GM23338 (cell line): ENCODE measurements around the gene ANKUB1. TPM values are rescaled to one million over a fixed set of nuclear protein-coding genes. Genes with fewer than 3 reads are reported as not detected.

Source experiments
- ATAC-seq: fragments of 200-7000 bp; cut with Tn5 transposase; 3 replicates; pipeline ENCODE4 v1.9.1; 2020
- DNase-seq: peaks from one replicate; pipeline ENCODE4 v3.0.0-alpha.2; 2015; ENCODE audit warnings: low spot score
- H2AFZ ChIP-seq: fragments of 200-600 bp; sonication (generic); 2 replicates; pipeline ENCODE4 v1.8.0; 2016; ENCODE audit warnings: antibody characterized with exemption, mild to moderate bottlenecking, moderate library complexity
- H3F3A ChIP-seq: fragments of 200-600 bp; sonication (generic); replicated peaks from 2 replicates; pipeline ENCODE4 v1.8.0; 2017; ENCODE audit warnings: antibody characterized with exemption, mixed run types, low read depth
- H3K27ac ChIP-seq: fragments of 200-600 bp; sonication (generic); 2 replicates; pipeline ENCODE4 v1.6.1; 2016; ENCODE audit warnings: low read depth
- H3K27me3 ChIP-seq: fragments of 200-600 bp; sonication (generic); 2 replicates; pipeline ENCODE4 v1.8.0; 2016; ENCODE audit warnings: mild to moderate bottlenecking, mixed run types, moderate library complexity; ENCODE audit not compliant: insufficient read depth
- H3K36me3 ChIP-seq: fragments of 200-600 bp; sonication (generic); 2 replicates; pipeline ENCODE4 v1.8.0; 2016; ENCODE audit warnings: mild to moderate bottlenecking; ENCODE audit not compliant: insufficient read depth
- H3K4me1 ChIP-seq: fragments of 200-600 bp; sonication (generic); 2 replicates; pipeline ENCODE4 v1.8.0; 2016; ENCODE audit warnings: mild to moderate bottlenecking, moderate library complexity; ENCODE audit not compliant: insufficient read depth
- H3K4me2 ChIP-seq: fragments of 200-600 bp; sonication (generic); 2 replicates; pipeline ENCODE4 v1.7.1; 2017; ENCODE audit warnings: mixed run types
- H3K4me3 ChIP-seq: fragments of 200-600 bp; sonication (generic); 2 replicates; pipeline ENCODE4 v1.6.1; 2016; ENCODE audit warnings: mixed run types
- H3K79me2 ChIP-seq: fragments of 200-600 bp; sonication (generic); replicated peaks from 2 replicates; pipeline ENCODE4 v1.8.0; 2017; ENCODE audit warnings: mild to moderate bottlenecking; ENCODE audit not compliant: insufficient read depth
- H3K9me2 ChIP-seq: fragments of 200-600 bp; sonication (generic); 2 replicates; pipeline ENCODE4 v1.8.0; 2017; ENCODE audit not compliant: insufficient read depth
- H4K20me1 ChIP-seq: fragments of 200-600 bp; sonication (generic); replicated peaks from 2 replicates; pipeline ENCODE4 v1.8.0; 2017; ENCODE audit warnings: mild to moderate bottlenecking; ENCODE audit not compliant: insufficient read depth
- H3K27ac Mint-ChIP-seq: 2 replicates; pipeline ENCODE4 v1.8.0; 2020; ENCODE audit warnings: inconsistent platforms, mild to moderate bottlenecking, moderate library complexity, mixed read lengths
- H3K27me3 Mint-ChIP-seq: 3 replicates; pipeline ENCODE4 v1.8.0; 2022; ENCODE audit warnings: low read depth, mild to moderate bottlenecking, moderate library complexity, mixed read lengths, inconsistent platforms; ENCODE audit not compliant: insufficient read depth, poor library complexity
- H3K36me3 Mint-ChIP-seq: 3 replicates; pipeline ENCODE4 v1.8.0; 2021; ENCODE audit warnings: low read depth, mild to moderate bottlenecking, inconsistent platforms, moderate library complexity, mixed read lengths
- H3K4me1 Mint-ChIP-seq: 3 replicates; pipeline ENCODE4 v1.8.0; 2020; ENCODE audit warnings: mild to moderate bottlenecking, inconsistent platforms, mixed read lengths
- H3K4me3 Mint-ChIP-seq: 3 replicates; pipeline ENCODE4 v1.8.0; 2021; ENCODE audit warnings: moderate library complexity, mild to moderate bottlenecking, inconsistent platforms, mixed read lengths
- H3K9me3 Mint-ChIP-seq: 3 replicates; pipeline ENCODE4 v1.8.0; 2020; ENCODE audit warnings: moderate library complexity, mild to moderate bottlenecking, inconsistent platforms, mixed read lengths
- CREB1 ChIP-seq: fragments of 250-450 bp; sonication (Bioruptor Pico); IDR thresholded peaks from 2 replicates; pipeline ENCODE4 v1.5.0; 2020; ENCODE audit warnings: low read depth, mild to moderate bottlenecking, moderate library complexity
- EZH2 ChIP-seq: fragments of 200-600 bp; sonication (generic); IDR thresholded peaks from one replicate; pipeline ENCODE4 v1.8.0; 2017; ENCODE audit warnings: antibody characterized with exemption, mild to moderate bottlenecking, low read depth; ENCODE audit not compliant: unreplicated experiment
- EZH2phosphoT487 ChIP-seq: fragments of 200-600 bp; sonication (generic); IDR thresholded peaks from one replicate; pipeline ENCODE4 v1.8.1; 2018; ENCODE audit warnings: antibody characterized with exemption; ENCODE audit not compliant: unreplicated experiment
- JUNB ChIP-seq: IDR thresholded peaks from one replicate; pipeline ENCODE4 v1.6.1; 2016; ENCODE audit warnings: antibody characterized with exemption; ENCODE audit not compliant: unreplicated experiment
- NANOG ChIP-seq: IDR thresholded peaks from 2 replicates; pipeline ENCODE4 v1.6.1; 2016; ENCODE audit warnings: antibody characterized with exemption, borderline replicate concordance
- POLR2AphosphoS5 ChIP-seq: IDR thresholded peaks from 2 replicates; pipeline ENCODE4 v1.6.1; 2016; ENCODE audit warnings: antibody characterized with exemption, low read depth
- ZNF114 ChIP-seq: fragments of 250-450 bp; sonication (Bioruptor Pico); IDR thresholded peaks from 2 replicates; pipeline ENCODE4 v1.5.0; 2020; ENCODE audit warnings: mild to moderate bottlenecking, moderate library complexity
- ZNF331 ChIP-seq: fragments of 250-450 bp; sonication (Bioruptor Pico); IDR thresholded peaks from 2 replicates; pipeline ENCODE4 v1.5.0; 2020; ENCODE audit warnings: low read depth, mild to moderate bottlenecking, moderate library complexity
- polyA plus RNA-seq: library from polyadenylated mRNA; unstranded; fragments of >200 nt; fragmentation: Nextera tagmentation; extraction: Ambion mirVana; gene quantifications from 2 replicates; pipeline ENCODE4 v1.2.1, GENCODE V29; 2016
- total RNA-seq: library from RNA; depleted of rRNA; stranded (reverse); fragments of >200 nt; shearing (Covaris generic); gene quantifications from 2 replicates; pipeline ENCODE4 v1.2.3, GENCODE V29; 2014
- TF ChIP-seq, protein P1 (sequence below): IDR thresholded peaks from 2 replicates; pipeline ENCODE4 v1.6.1; 2016; ENCODE audit warnings: antibody characterized with exemption
- TF ChIP-seq, protein P2 (sequence below), 2 experiments: fragments of 200-600 bp in 1 of 2; sonication (generic) in 1 of 2; conservative IDR thresholded peaks; 2 replicates each; pipeline versions ENCODE4 v1.5.1 to v1.6.1; 2016 to 2017; ENCODE audit warnings: antibody characterized with exemption in 2 of 2, low read depth in 2 of 2, mild to moderate bottlenecking in 2 of 2, moderate library complexity in 1 of 2
- TF ChIP-seq, protein P3 (sequence below): fragments of 250-450 bp; sonication (Bioruptor Pico); IDR thresholded peaks from 2 replicates; pipeline ENCODE4 v1.5.0; 2020; ENCODE audit warnings: mild to moderate bottlenecking, moderate library complexity

ANKUB1 gene
- total and polyA plus RNA-seq, 2 experiments from 2014 or later: not detected

DNA sequence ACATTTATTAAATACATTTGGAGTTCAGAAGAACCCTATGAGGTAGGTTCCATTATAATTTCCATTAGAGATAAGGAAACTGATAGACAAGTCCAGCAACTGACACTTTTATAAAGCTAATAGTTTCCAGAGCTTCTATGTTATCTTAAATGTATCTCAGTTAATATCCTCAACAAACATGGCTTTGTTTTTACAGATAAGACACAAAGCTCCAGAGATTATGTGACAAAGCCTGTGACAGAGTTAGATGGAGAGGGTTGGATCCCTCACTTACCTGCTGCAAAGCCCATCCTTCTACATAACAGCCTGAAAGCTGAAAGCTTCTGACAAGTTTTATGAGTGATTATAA lies 39.6 kb downstream of the ANKUB1 start:
- Histone ChIP-seq H3K27ac (no peak overlapping the region), H3F3A (no peaks in the 10 kb centered on the region), H3K9me2 (no peaks in the 10 kb centered on the region), H3K27me3 (no peaks in the 10 kb centered on the region), H3K36me3 (peaks cover 19% of the 10 kb centered on the region), H3K4me3 (peak overlapping the region; percentile 85), H3K4me2 (peak overlapping the region; percentile 81), H3K4me1 (no peaks in the 10 kb centered on the region), H3K79me2 (peaks cover 11% of the 10 kb centered on the region), H2AFZ (peak overlapping the region; percentile 83), H4K20me1 (no peaks in the 10 kb centered on the region)
- ATAC-seq: no peak
- TF ChIP-seq, protein P1, sequence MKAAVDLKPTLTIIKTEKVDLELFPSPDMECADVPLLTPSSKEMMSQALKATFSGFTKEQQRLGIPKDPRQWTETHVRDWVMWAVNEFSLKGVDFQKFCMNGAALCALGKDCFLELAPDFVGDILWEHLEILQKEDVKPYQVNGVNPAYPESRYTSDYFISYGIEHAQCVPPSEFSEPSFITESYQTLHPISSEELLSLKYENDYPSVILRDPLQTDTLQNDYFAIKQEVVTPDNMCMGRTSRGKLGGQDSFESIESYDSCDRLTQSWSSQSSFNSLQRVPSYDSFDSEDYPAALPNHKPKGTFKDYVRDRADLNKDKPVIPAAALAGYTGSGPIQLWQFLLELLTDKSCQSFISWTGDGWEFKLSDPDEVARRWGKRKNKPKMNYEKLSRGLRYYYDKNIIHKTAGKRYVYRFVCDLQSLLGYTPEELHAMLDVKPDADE: no peak
- H3K36me3 Mint-ChIP-seq: peaks cover 27% of the 10 kb centered on the region
- H3K4me3 Mint-ChIP-seq: peak overlapping the region; percentile 98
- H3K4me1 Mint-ChIP-seq: peaks cover 11% of the 10 kb centered on the region; the same call in 2 of the 3 replicates
- no peaks in the 10 kb centered on the region for H3K9me3 Mint-ChIP-seq
- no peak for DNase-seq
- H3K27me3 Mint-ChIP-seq: no peaks in the 10 kb centered on the region
- no peak overlapping the region for H3K27ac Mint-ChIP-seq

DNA sequence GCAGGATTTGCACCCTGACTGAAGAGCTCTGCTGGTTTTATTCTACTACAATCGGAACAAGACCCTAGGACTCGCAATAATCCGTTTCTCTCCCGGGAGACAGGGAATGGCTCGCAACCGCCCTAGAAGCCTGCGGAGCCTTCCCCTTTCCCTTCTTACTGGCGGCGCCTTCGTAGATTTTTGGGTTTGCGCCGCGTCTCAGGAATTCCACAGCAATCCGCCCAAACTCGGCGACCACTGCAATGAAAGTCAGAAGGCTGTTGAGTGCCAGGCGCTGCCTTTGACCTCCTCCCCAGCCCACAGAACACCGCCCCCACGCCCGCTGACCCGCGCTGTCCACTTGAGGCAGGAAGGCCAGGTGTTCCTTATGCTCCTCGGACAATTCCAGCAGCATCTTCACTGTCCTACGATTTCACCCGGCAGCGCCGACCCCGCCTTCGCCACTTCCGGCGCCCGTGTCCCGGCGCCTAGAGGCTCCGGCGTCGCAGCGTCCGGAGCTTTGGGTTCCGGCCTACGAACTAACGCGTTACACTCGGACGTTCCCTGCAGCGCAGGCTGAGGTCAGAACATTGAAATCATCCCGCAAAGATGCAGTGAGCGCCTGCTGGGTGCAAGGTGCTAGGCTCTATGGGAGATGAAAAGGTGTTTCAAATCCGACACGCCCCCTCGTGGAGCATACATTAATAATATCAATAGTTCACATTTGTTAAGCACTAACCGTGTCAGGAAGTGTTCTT lies 40.1 kb downstream of the ANKUB1 start, which contains the start of gene COMMD2:
Gene COMMD2 (minus strand): TSS at position 439 of the 737 bp plus-strand sequence. CDS start 45 bp downstream, at position 394.
- H3K79me2 ChIP-seq: peaks cover 11% of the 10 kb centered on the region
- peak within 1 kb of the TSS; percentile 81 for H3K4me2 ChIP-seq
- no peaks in the 10 kb centered on the region for H3K27me3 ChIP-seq
- no peaks in the 10 kb centered on the region for H3K4me1 ChIP-seq
- H3K9me3 Mint-ChIP-seq: no peaks in the 10 kb centered on the region
- H3K27me3 Mint-ChIP-seq: no peaks in the 10 kb centered on the region
- H3K4me1 Mint-ChIP-seq: peaks cover 11% of the 10 kb centered on the region; the same call in 2 of the 3 replicates
- H3K9me2 ChIP-seq: no peaks in the 10 kb centered on the region
- no peaks in the 10 kb centered on the region for H3F3A ChIP-seq
- no peaks in the 10 kb centered on the region for H4K20me1 ChIP-seq
- DNase-seq (peak; percentile 95), ATAC-seq (peak; percentile 99)
- H3K4me3 Mint-ChIP-seq: peak within 1 kb of the TSS; percentile 98
- H2AFZ ChIP-seq: peak within 1 kb of the TSS; percentile 83
- peaks cover 20% of the 10 kb centered on the region for H3K36me3 ChIP-seq
- H3K36me3 Mint-ChIP-seq: peaks cover 30% of the 10 kb centered on the region
- H3K27ac Mint-ChIP-seq: peak within 1 kb of the TSS; percentile 95
- H3K27ac ChIP-seq: peak within 1 kb of the TSS; percentile 78
- peak within 1 kb of the TSS; percentile 85 for H3K4me3 ChIP-seq
- TF ChIP-seq JUNB (no peak), EZH2phosphoT487 (no peak), POLR2AphosphoS5 (peak; percentile 96), ZNF331 (CRISPR knock-in tag) (no peak), ZNF114 (CRISPR knock-in tag) (peak; percentile 81; the same call in 1 of the 2 replicates), NANOG (no peak), EZH2 (no peak), CREB1 (peak; percentile 91)
- TF ChIP-seq, protein P1: peak; percentile 76
- TF ChIP-seq, protein P2, sequence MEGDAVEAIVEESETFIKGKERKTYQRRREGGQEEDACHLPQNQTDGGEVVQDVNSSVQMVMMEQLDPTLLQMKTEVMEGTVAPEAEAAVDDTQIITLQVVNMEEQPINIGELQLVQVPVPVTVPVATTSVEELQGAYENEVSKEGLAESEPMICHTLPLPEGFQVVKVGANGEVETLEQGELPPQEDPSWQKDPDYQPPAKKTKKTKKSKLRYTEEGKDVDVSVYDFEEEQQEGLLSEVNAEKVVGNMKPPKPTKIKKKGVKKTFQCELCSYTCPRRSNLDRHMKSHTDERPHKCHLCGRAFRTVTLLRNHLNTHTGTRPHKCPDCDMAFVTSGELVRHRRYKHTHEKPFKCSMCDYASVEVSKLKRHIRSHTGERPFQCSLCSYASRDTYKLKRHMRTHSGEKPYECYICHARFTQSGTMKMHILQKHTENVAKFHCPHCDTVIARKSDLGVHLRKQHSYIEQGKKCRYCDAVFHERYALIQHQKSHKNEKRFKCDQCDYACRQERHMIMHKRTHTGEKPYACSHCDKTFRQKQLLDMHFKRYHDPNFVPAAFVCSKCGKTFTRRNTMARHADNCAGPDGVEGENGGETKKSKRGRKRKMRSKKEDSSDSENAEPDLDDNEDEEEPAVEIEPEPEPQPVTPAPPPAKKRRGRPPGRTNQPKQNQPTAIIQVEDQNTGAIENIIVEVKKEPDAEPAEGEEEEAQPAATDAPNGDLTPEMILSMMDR (conservative IDR thresholded peaks at IDR 0.05; ENCODE audit: low read depth in 2 of 2): peak; percentile 41 to 47
- TF ChIP-seq, protein P3, sequence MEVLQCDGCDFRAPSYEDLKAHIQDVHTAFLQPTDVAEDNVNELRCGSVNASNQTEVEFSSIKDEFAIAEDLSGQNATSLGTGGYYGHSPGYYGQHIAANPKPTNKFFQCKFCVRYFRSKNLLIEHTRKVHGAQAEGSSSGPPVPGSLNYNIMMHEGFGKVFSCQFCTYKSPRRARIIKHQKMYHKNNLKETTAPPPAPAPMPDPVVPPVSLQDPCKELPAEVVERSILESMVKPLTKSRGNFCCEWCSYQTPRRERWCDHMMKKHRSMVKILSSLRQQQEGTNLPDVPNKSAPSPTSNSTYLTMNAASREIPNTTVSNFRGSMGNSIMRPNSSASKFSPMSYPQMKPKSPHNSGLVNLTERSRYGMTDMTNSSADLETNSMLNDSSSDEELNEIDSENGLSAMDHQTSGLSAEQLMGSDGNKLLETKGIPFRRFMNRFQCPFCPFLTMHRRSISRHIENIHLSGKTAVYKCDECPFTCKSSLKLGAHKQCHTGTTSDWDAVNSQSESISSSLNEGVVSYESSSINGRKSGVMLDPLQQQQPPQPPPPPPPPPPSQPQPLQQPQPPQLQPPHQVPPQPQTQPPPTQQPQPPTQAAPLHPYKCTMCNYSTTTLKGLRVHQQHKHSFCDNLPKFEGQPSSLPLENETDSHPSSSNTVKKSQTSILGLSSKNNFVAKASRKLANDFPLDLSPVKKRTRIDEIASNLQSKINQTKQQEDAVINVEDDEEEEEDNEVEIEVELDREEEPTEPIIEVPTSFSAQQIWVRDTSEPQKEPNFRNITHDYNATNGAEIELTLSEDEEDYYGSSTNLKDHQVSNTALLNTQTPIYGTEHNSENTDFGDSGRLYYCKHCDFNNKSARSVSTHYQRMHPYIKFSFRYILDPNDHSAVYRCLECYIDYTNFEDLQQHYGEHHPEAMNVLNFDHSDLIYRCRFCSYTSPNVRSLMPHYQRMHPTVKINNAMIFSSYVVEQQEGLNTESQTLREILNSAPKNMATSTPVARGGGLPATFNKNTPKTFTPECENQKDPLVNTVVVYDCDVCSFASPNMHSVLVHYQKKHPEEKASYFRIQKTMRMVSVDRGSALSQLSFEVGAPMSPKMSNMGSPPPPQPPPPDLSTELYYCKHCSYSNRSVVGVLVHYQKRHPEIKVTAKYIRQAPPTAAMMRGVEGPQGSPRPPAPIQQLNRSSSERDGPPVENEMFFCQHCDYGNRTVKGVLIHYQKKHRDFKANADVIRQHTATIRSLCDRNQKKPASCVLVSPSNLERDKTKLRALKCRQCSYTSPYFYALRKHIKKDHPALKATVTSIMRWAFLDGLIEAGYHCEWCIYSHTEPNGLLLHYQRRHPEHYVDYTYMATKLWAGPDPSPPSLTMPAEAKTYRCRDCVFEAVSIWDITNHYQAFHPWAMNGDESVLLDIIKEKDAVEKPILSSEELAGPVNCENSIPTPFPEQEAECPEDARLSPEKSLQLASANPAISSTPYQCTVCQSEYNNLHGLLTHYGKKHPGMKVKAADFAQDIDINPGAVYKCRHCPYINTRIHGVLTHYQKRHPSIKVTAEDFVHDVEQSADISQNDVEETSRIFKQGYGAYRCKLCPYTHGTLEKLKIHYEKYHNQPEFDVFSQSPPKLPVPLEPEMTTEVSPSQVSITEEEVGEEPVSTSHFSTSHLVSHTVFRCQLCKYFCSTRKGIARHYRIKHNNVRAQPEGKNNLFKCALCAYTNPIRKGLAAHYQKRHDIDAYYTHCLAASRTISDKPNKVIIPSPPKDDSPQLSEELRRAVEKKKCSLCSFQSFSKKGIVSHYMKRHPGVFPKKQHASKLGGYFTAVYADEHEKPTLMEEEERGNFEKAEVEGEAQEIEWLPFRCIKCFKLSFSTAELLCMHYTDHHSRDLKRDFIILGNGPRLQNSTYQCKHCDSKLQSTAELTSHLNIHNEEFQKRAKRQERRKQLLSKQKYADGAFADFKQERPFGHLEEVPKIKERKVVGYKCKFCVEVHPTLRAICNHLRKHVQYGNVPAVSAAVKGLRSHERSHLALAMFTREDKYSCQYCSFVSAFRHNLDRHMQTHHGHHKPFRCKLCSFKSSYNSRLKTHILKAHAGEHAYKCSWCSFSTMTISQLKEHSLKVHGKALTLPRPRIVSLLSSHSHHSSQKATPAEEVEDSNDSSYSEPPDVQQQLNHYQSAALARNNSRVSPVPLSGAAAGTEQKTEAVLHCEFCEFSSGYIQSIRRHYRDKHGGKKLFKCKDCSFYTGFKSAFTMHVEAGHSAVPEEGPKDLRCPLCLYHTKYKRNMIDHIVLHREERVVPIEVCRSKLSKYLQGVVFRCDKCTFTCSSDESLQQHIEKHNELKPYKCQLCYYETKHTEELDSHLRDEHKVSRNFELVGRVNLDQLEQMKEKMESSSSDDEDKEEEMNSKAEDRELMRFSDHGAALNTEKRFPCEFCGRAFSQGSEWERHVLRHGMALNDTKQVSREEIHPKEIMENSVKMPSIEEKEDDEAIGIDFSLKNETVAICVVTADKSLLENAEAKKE (CRISPR knock-in tag): no peak
